ENCODE results near the gene ELFN1.

Gene ELFN1

GRCh38 chr7:1695800-1696454, 25.9 kb downstream of the ELFN1 start:
- DNase-seq, result peak; percentile 3
- no peak for TF ChIP-seq CTCF (IDR thresholded peaks at IDR 0.05; ENCODE audit: low read depth, low read length)
- Histone ChIP-seq H3K9me3 (ENCODE audit: severe bottlenecking) (peaks cover 1% of the 10 kb centered on the region), H3K27ac (no peak overlapping the region), H3K4me3 (ENCODE audit: low read depth, low read length) (no peak overlapping the region), H3K36me3 (peaks cover 47% of the 10 kb centered on the region), H3K27me3 (ENCODE audit: insufficient read depth, low read depth, severe bottlenecking) (no peaks in the 10 kb centered on the region)

- peaks cover 44% of the 10 kb centered on the region for H3K36me3 ChIP-seq
- no peaks in the 10 kb centered on the region for H3K27me3 ChIP-seq (ENCODE audit: insufficient read depth, low read depth, severe bottlenecking)
- peaks cover 5% of the 10 kb centered on the region for H3K9me3 ChIP-seq (ENCODE audit: severe bottlenecking)
- DNase-seq, result peak; percentile 6
- H3K27ac ChIP-seq, result no peak overlapping the region
- no peak for TF ChIP-seq CTCF (IDR thresholded peaks at IDR 0.05; ENCODE audit: low read depth, low read length)
- no peak overlapping the region for H3K4me3 ChIP-seq (ENCODE audit: low read depth, low read length)
These were observed 26.8 kb downstream of the ELFN1 start for GRCh38 chr7:1696671-1697498.

- Histone ChIP-seq H3K9me3 (ENCODE audit: severe bottlenecking) (peaks cover 8% of the 10 kb centered on the region), H3K4me3 (ENCODE audit: low read depth, low read length) (no peak overlapping the region), H3K27me3 (ENCODE audit: insufficient read depth, low read depth, severe bottlenecking) (no peaks in the 10 kb centered on the region), H3K36me3 (peaks cover 41% of the 10 kb centered on the region), H3K27ac (no peak overlapping the region)
- DNase-seq, result no peak
- no peak for TF ChIP-seq CTCF (IDR thresholded peaks at IDR 0.05; ENCODE audit: low read depth, low read length)
These were observed 27.5 kb downstream of the ELFN1 start for GRCh38 chr7:1697499-1698125.

GRCh38 chr7:1698201-1698600, 28.1 kb downstream of the ELFN1 start:
- Histone ChIP-seq H3K27me3 (ENCODE audit: insufficient read depth, low read depth, severe bottlenecking) (no peaks in the 10 kb centered on the region), H3K36me3 (peaks cover 39% of the 10 kb centered on the region), H3K27ac (no peak overlapping the region), H3K9me3 (ENCODE audit: severe bottlenecking) (peaks cover 10% of the 10 kb centered on the region), H3K4me3 (ENCODE audit: low read depth, low read length) (no peak overlapping the region)
- DNase-seq, result no peak
- no peak for TF ChIP-seq CTCF (IDR thresholded peaks at IDR 0.05; ENCODE audit: low read depth, low read length)

- DNase-seq, result no peak
- H3K27ac ChIP-seq, result no peak overlapping the region
- no peak for TF ChIP-seq CTCF (IDR thresholded peaks at IDR 0.05; ENCODE audit: low read depth, low read length)
- no peak overlapping the region for H3K4me3 ChIP-seq (ENCODE audit: low read depth, low read length)
- H3K9me3 ChIP-seq (ENCODE audit: severe bottlenecking), result peaks cover 10% of the 10 kb centered on the region
- H3K27me3 ChIP-seq (ENCODE audit: insufficient read depth, low read depth, severe bottlenecking), result no peaks in the 10 kb centered on the region
- peaks cover 39% of the 10 kb centered on the region for H3K36me3 ChIP-seq
These were observed 28.9 kb downstream of the ELFN1 start for GRCh38 chr7:1698951-1699350.
